ENCODE results near the gene GP1BB.

GP1BB gene

DNA sequence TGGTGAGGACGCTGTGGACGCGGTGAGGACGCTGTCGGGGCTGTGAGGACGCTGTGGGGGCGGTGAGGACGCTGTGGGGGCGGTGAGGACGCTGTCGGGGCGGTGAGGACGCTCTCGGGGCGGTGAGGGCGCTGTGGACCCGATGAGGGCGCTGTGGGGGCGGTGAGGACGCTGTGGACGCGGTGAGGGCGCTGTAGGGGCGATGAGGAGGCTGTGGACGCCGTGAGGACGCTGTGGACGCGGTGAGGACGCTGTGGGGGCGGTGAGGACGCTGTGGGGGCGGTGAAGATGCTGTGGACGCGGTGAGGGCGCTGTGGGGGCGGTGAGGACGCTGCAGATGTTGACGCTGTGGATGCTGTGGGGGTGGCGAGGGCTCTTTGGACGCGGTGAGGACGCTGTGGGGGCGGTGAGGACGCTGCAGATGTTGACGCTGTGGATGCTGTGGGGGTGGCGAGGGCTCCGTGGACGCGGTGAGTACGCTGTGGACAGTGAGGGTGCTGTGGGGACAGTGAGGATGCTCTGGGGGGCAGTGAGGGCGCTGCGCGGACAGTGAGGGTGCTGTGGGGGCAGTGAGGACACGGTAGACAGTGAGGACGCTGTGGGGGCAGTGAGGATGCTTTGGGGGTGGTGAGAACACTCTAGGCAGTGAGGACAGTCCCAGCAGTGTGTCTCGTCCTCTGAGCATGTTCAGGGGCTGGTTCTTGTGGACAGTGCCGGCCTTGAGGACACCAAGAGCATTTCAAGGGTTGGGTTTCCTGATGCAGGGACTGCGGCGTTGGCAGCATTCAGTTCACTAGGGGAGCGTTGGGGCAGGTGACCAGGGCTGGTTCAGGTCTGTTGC is 4.2 kb downstream of the GP1BB start:
- DNase-seq: no peak

DNA sequence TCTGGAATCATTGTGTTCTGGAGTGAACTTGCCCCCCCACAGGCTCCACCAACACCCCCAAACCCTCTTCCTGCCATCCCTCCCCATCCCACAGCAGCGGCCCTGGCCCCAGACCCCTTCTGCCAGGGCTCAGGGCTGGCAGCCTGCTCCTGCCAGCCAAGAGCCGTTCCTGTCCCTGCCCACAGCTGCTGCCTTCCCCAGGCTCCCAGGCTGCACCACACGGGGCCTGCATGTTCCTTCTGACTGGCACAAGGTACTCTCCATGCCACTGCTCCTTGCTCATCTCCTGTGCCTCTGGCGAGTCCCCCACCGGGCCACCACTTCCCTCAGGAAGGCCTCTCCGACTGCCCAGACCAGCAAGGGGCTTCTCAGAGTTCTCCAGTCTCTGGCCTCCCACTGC is 4.9 kb downstream of the GP1BB start:
- no peak for DNase-seq

DNA sequence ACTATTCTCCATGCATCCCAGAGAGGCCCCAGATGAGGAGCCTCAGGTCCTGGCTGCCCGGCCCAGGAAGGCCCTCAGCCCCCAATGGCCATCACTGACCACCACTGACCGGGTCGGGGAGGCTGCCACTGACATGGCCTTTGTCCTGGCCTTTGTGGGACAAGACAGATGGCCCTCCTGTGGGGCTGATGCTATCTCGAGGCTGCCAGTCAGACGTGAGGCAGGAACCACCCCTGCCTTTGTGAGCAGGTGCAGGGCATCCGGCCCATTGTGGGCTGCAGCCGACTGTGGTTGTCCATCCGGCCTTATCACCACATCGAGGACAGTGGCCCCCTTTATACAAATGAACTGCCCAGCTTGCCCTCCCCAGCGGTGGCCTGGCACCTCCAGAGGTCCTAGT is 5.5 kb downstream of the GP1BB start:
- DNase-seq: no peak

DNA sequence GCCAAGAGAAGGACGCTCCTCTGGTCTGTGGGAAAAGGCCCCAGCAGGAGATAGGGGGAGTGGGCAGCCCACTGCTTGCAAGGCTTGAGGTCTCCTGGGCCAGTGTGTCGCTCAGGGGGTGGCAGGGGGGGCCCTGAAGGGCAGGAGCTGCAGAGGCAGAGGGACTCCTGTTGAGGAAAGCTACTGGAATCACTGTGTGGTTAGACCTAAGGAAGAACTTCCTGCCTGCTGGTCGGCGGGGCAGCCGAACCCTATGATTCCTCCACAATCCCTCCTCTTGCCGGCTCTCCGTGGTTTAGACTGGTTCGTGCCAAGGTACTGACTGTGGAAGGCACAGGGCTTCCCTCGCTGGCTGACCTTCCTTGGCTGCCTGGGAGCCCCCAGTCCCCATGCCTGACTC is 6.2 kb downstream of the GP1BB start:
- no peak for DNase-seq

DNA sequence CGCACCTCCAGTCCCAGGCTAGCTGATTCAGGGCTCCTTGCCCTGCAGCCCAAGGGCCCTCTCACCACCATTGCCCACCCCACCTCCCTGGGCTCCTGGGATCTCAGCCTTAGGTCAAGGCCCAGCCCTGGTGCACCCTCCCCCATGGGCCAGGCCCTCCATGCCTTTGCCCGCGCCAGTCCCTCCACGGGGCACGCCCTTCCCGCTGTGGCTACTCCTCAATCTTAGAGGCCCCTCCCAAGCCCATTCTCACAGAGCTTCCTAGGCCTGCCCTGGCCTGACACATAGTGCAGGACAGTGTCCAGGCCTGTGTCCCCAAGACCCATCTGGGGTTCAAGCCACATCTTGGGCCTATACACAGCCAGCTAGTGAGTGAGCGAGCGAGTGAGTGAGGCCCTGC is 6.9 kb downstream of the GP1BB start:
- no peak for DNase-seq

DNA sequence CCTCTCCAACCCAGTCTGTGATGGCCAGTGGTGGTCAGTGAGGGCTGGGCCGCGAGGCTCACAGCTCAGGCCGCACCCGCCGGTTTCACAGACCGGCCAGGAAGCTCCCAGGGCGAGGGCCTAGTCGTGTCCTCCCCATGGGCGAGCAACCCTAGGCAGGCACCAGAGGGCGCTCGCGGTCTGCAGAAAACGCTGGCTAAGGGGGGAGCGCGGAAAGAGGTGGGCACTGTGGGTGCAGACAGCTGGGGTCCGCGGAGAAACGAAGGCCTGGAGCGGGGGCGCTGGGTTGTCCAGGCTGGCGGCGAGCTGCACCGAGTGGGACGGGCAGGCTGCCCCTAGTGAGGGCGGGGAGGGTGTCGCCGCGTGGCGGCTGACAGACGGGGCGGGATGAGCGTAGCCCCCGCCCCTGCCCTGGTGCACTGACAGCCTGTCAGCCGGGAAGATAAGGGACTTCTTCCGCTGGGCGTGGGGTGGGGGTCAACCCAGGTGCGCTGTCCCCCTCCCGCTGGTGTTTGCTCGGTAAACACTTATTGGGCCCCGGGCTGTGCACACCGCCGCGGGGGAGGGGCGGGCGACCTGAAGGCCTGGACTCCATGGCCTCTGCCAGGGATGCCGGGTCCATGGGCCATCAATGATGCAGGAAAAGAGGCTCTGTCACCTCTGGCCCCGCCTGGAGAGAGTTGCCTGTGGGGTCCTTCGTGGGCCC is 7.5 kb downstream of the GP1BB start:
- DNase-seq: peak in 1 of 2 experiments; percentile 12

DNA sequence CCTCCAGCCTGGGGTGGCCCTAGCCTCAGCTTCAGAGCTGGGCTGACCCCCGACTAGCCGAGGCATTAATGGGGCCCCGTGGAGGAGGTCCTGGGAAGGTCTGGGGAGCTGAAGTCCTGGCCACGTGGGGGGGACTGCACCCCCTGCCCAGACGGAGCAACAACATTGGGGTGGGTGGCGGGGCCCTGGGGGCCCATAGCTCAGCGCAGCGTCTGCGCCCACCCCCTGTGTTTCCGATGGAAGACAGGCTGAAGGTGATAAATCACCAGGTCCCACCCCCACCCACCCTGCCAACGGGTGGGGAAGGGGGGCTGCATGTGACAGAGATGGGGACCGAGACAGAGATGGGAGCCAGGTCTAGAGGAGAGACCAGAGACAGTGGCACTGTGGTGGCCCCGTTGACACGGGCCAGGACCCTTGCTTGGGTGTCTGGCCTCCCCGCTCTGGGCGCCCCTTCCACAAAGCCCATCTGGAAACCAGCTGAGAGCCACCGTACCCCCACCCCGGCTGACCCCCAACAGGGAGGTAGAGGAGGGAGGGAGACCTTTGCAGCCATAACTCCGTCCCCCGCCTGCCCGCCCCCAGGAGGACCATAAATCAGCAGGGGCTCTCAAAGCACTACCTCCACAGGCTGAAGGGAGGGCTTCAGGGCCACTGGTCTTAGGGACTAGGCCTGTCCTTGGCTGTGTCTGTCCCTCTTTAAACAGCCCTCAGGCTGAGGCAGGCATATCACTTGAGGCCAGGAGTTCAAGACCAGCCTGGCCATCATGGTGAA is 8.2 kb downstream of the GP1BB start:
- no peak for DNase-seq

DNA sequence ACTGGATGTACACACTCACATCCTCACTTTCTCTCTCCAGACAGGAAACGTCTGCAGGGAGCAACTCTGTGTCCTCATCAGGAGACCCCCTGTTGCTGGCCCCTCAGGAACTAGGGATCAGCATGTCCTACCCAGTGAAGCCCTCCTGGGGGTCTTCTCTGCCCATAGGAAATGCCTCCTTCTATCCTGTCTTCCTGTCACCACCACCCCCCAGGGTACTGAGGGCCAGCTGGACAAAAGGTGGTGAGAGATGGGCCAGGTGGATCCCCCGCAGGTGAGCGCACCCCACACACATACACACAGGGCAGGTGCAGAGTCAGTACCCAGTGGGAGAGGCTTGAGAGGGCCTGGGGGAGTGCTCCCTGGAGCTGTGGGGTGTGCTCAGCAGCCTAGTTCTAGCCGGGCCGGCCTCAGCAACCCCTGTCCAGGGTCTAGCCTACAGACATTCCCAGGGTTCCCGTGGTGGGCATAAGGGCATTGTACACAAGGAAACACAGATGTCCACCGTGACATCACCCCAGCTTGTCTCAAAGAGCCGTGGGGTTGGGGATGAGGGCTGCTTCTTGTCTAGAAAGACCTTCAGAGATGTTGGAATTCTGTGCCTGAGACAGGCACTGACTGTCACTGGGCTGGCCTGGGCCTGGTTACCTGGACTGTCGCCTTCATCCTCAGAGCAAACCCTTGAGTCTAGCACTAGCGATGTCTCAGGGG is 9.2 kb downstream of the GP1BB start:
- no peak for DNase-seq

DNA sequence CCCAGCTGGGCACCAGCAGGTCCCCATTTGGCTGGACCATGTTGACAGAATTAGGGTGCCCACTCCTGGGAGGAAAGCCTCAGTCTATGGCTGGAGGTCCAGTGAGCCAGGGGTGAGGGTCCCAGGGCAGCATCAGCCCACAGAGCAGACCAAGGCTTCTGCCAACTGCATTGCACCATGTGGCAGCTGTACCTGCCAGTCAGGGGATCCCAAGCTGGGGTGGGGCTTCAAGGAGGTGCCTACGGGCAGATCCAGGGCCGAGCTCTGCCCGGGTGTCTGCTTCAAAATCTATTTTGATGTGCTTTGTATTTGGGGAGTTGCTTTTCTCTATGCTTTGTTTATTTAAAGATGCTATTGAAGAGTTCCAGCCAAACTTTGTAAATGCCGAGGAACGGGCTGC is 10.4 kb downstream of the GP1BB start:
- no peak for DNase-seq

DNA sequence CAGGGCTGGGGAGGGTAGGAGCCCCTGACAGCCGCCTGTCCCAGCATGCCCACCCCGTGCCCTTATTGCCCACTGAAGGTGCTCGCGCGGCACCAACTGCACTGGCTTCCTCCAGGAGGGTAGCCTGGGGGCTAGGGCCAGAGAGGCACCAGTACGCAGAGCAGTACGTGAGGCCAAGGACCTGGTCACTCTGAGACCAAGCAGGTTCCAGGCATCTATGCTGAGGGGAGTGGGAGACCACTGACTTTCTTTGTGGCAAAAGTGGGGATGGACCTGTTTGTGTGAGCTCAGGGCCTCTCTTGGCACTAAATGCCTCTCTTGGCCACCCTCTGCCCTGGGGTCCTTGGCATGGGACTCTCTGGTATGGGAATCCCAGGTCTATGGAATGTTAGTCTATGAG is 10.8 kb downstream of the GP1BB start:
- no peak for DNase-seq

DNA sequence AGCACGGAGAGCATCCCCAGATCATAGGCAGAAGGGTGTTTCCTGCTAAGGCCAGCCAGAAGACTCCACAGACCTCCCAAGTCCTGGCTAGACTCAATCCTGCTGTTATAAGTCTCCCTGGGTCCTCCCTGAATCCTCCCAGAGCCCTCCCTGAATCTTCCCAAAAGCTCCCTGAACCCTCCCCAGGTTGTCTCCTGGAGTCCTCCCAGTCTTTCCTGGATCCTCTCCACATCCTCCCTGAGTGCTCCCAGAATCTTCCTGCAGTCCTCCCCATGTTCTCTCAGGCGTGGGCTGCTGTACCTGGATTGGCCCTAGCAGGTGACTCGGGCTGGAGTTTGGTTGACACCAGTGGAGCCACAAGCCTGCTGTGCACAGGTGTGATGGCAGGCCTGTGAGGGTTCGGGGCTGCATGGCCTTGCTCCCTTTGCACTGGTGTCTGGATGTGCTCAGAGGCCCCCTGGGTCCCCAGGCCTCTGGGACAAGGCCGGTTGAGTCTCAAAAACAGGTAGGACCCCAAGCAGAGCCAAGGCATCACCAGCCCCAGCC is 11.6 kb downstream of the GP1BB start:
- no peak for DNase-seq

DNA sequence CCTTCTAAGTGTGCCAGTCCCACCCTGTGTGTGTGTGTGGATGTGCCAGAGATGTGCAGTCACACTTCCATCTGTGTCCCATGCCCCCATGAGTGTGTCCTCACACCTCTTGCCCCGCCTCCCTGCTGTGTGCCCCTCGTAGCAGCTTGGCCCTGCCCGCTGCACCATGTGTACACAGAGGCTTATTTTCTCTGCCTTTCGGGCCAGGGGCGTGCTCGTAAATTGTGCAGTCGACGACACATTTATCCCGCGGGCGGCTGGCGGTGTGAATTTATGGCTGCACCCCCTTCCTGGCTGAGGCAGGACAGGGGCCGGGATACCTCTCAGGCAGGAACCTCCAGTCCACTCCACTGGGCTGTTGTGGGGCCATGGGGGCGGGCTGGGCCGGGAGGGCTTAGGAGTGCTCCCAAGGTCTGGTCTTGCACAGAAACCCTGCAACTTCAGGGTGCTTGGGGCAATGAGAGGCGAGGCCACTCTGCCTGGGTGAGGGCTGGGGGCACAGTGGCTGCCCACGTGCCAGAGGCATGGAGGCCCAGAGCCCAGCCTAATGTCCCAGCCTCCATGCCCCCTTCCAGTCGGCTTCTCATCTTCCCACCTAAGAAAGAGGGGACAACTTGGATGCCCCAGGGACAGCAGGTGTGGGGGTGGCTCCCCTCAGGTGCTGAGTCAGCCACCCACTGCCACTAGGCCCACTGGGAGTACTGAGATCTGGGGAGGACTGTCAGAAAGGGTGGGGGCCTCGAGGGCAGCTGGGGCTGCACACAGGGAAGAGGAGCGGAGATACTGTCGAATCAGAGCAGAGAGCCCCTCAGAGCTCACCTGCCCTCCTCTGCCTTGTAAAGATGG is 12.5 kb downstream of the GP1BB start:
- DNase-seq: no peak

DNA sequence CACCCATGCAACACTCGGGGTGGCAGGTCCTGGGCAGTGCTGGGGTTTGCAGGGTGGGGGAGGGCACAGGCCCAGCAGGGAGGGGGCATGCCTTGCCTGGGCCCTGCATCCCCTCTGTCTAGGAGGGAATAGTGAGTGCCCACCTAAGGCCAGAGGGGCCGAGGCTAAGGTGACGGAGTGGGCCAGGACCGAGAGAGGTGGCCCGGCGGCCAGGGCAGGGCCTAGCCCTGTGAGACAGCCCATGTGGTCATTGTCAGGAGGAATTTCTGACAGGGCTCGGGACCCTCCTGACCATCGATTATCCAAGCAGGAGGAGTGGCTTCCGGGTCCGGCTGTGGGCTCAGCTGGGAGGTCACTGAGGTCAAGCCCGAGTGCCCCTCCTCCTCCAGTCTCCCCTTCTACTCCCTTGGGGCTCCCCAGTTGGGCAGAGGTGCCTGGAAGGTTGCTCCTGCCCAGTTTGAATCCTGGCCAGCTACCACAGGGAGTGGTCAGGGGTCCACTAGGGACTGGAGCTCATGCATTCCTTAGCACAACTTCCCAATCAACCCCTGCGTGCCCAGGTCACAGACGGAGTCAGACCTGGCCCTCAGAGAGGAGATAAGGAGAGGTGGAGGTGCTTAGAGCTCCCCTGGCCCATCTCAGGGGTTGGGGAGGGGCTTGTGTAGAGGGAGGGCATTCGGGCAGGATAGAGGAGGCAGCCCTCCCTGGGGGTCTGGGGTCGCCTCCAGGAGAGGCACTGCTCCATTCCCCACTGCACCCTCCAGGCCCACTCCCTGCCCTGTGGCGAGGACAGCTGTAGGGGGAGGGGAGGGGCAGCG is 14.7 kb downstream of the GP1BB start:
- no peak for DNase-seq

DNA sequence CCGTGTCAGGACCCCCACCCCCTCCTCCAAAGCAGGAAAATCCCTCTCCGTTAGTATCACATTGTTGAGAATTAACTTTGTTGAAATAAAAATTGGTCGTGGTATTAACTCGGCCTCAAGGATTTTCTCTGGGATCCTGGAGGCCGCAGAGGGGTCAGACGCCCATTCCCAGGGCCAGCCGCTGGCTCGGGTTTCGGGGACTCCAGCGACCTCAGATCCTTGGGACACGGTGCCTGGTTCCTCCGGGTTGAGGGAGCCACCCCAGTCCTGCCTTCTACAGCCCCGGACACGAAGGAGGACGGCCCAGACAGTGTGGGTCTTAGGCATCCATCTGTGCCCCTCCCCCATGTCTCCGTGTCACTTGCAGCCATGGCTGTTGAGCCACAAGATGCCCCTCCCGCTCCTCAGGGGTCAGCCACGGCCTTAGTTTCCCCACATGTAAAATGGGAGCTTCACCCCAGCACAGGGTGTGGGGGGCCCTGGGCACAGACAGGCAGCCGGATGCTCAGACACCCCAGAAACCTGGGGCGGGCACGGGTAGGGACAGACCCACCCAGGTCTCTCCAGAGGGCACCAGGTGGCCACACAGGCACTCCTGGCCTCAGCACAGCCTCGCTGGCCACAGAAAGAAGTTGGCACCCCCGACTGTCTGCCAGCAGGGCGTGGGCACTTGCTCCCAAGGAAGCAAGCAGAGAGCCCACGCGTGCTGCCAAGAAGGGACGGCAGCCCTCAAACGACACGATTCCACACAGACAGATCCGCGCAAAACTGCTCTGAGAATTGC is 15.5 kb downstream of the GP1BB start:
- DNase-seq: no peak

DNA sequence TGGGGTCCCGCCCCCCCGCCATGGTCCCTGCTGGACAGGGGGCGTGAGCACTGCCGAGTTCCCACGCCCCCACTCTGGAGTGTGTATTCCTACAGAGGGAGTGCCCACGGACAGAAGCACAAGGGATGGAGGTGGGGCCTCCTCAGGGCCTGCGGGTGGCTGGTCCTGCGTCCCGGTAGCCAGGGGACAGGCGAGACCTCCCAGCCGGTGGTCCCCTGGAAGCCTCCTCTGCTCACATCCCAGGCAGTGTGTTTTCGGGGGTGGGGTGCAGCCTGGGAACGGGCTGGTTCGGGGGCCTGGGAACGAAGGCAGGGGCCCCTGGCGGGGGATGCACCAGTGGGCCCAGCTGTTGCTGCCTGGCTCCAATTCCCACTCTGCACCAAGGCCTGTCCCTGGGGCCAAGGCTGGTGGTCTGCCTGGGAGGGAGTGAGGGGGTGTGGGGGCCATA is 16.1 kb downstream of the GP1BB start:
- no peak for DNase-seq

DNA sequence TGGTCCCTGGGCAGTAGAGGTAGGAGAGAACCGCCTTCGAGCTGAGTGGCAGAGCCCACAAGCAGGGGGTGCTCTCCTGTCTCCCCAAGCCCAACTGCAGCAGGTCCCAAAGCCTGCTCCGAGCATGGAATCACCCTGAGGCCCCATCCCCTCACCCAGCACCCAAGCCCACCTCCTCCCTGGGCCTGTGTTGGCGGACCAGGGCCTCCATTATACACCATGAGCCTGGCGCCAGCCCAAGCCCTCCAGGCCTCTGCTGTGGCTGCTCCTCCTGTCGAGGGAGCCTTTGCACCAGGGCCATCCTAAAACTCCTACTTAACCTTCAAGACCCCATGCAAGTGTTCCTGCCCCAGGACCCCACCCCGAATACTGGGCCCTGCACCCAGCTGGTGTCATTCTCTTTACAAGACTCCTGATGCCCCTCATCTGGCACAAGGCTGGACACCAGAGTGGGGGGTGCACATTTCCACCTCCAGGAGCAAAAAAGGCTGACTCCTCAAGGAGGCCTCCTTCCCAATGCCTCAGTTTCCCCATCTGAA is 16.6 kb downstream of the GP1BB start:
- DNase-seq: no peak

DNA sequence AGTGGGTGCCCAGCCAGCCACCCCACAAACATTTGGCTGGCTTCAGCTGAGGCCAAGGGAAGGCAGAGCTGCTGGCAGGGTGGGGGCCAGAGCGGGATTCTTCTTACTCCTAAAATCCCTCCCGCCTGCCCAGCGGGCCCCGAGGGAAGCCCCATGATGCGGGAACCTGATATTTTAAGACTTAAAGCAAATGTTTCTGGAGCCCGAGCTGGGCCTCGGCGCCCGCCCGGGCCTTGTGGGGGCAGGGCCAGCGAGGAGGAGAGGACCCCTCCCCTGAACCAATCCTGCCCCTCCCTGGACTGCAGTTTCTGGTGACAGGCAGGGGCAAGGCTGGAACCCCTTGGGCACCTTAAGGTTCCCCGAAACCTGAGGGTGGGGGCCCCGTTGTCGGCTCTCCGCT is 17.2 kb downstream of the GP1BB start:
- no peak for DNase-seq

DNA sequence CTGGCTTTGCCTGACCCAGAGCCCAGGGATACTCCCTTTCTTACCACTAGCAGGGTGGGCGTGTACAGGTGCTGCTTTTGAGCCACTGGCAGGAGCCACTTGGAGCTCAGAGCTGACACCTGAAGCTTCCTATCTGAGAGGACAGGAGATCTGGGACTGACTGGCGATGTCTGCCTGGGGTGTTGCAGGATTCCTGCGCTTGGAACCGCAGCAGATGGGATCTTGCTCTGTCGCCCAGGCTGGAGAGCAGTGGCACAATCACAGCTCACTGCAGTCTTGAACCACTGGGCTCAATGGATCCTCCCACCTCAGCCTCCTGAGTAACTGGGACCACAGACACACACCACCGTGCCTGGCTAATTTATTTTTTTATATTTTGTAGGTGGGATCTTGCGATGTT is 17.7 kb downstream of the GP1BB start:
- DNase-seq: no peak

DNA sequence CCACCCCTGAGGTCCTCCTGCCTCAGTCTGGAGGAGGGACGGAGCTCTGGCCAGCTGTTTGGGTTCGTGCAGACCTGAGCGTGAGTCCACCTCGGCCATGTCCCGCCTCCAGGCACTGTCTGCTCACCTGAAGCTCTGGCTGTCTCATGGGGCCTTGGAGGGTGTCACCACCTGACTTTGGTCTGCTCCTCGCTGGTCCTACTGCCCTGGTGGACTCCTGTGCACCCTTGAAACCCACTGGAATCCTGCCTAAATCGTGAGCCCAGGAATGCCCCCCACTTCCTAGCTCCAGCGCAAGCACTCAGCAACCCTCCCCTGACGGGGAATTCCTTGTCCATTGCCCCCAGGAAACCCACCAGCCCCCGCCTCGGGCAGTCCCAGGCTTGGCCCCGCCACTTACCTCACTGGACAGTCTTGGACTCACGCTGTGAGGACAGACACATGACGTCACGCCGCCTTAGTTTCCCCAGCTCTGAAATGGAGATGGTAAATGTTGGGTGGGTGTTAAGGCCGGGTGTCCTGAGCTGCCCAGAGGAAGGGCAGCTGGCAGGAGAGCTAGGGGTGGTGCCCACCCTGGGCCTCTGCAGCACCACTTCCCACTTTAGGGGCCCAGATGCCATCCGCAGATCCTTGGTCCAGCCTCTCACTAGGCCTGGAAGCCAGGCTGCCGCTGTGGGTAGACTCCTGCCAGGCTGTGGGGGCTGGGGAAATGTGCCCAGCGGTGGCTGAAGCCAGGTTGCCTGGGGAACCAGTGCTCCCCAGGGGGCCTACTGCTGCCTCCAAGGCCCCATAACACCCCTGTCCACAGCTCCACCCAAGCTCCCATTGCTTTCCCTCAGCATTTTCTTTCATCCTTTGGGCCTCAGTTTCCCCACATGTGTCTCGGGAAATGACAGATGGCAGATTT is 19.1 kb downstream of the GP1BB start:
- no peak for DNase-seq

Data from NCI-H187 (cell line).